Naive thymus-derived CD4-positive, alpha-beta T cell (primary cell): ENCODE data around the gene KRTAP5-7. TPM values are rescaled to one million over a fixed set of nuclear protein-coding genes. Genes with fewer than 3 reads are reported as not detected.

Experiments
- ATAC-seq: fragments of 150-1000 bp; cut with Tn5 transposase; 2 replicates; pipeline ENCODE4 v1.10.0; 2021; ENCODE audit warnings: mild to moderate bottlenecking, moderate library complexity
- CTCF ChIA-PET: fragments of 350-600 bp; sonication (Branson Sonifier 250); formaldehyde crosslinking; loops from one replicate; lab custom pipeline; 2021; ENCODE audit warnings: antibody characterized with exemption; lab: Charles Lee
- POLR2A ChIA-PET: fragments of 350-600 bp; sonication (Branson Sonifier 250); formaldehyde crosslinking; loops from one replicate; lab custom pipeline; 2021; ENCODE audit warnings: antibody characterized with exemption, inconsistent platforms; lab: Charles Lee
- DNase-seq, 9 donors: peaks; one replicate each; pipeline versions ENCODE4 v3.0.0 to v3.0.0-alpha.2; 2020 to 2022; ENCODE audit warnings: mixed read lengths in 1 of 9
- H3K27ac ChIP-seq: one replicate; pipeline ENCODE4 v1.7.0; 2013; ENCODE audit warnings: mild to moderate bottlenecking, low read depth, low read length, moderate library complexity
- H3K27me3 ChIP-seq, 2 donors: one replicate each; pipeline ENCODE4 v1.7.0; 2013; ENCODE audit warnings: low read length in 2 of 2, mild to moderate bottlenecking in 2 of 2, moderate library complexity in 2 of 2; ENCODE audit not compliant: control insufficient read depth in 2 of 2, insufficient read depth in 2 of 2
- H3K36me3 ChIP-seq, 3 experiments: 1 replicate in 2 of 3; 2 replicates in 1 of 3; pipeline ENCODE4 v1.7.0; 2013; ENCODE audit warnings: low read length in 3 of 3, mild to moderate bottlenecking in 3 of 3, moderate library complexity in 1 of 3; ENCODE audit not compliant: insufficient read depth in 3 of 3, control insufficient read depth in 2 of 3
- H3K4me1 ChIP-seq, 2 donors: one replicate each; pipeline ENCODE4 v1.7.0; 2013; ENCODE audit warnings: low read length in 2 of 2, mild to moderate bottlenecking in 2 of 2, moderate library complexity in 1 of 2; ENCODE audit not compliant: control insufficient read depth in 2 of 2, insufficient read depth in 2 of 2
- H3K4me3 ChIP-seq: 2 replicates; pipeline ENCODE4 v1.7.0; 2013; ENCODE audit warnings: mild to moderate bottlenecking, low read length
- H3K9me3 ChIP-seq, 3 experiments: 1 replicate in 2 of 3; 2 replicates in 1 of 3; pipeline ENCODE4 v1.7.0; 2013; ENCODE audit warnings: low read length in 3 of 3; ENCODE audit not compliant: control insufficient read depth in 2 of 3
- H3K27ac Mint-ChIP-seq, 9 donors: one replicate each; pipeline ENCODE4 v1.8.0; 2020 to 2022; ENCODE audit warnings: mixed read lengths in 9 of 9, mild to moderate bottlenecking in 8 of 9, moderate library complexity in 5 of 9, inconsistent platforms in 2 of 9
- H3K27me3 Mint-ChIP-seq, 5 donors: one replicate each; pipeline ENCODE4 v1.8.0; 2021 to 2022; ENCODE audit warnings: mixed read lengths in 5 of 5, mild to moderate bottlenecking in 1 of 5
- H3K36me3 Mint-ChIP-seq, 5 donors: one replicate each; pipeline ENCODE4 v1.8.0; 2020 to 2022; ENCODE audit warnings: mixed read lengths in 5 of 5, mild to moderate bottlenecking in 3 of 5, inconsistent platforms in 1 of 5
- H3K4me1 Mint-ChIP-seq, 7 donors: one replicate each; pipeline ENCODE4 v1.8.0; 2020 to 2022; ENCODE audit warnings: mixed read lengths in 7 of 7, mild to moderate bottlenecking in 3 of 7, inconsistent platforms in 1 of 7
- H3K4me3 Mint-ChIP-seq, 10 donors: one replicate each; pipeline ENCODE4 v1.8.0; 2020 to 2022; ENCODE audit warnings: mild to moderate bottlenecking in 10 of 10, mixed read lengths in 10 of 10, moderate library complexity in 6 of 10, inconsistent platforms in 2 of 10
- H3K9me3 Mint-ChIP-seq, 11 donors: one replicate each; pipeline ENCODE4 v1.8.0; 2020 to 2022; ENCODE audit warnings: mixed read lengths in 11 of 11, mild to moderate bottlenecking in 4 of 11, inconsistent platforms in 1 of 11, moderate library complexity in 1 of 11
- intact Hi-C, 2 donors: fragments of 100-400 bp; cut with micrococcal nuclease; formaldehyde crosslinking; loops; one replicate each; pipeline ENCODE4 v1.15.1; 2023
- polyA plus RNA-seq, 2 donors: library from polyadenylated mRNA; unstranded; fragments of 300-500 nt; fragmentation: Illumina TruSeq; gene quantifications; one replicate each; pipeline ENCODE4 v1.2.3, GENCODE V29; 2021
- total RNA-seq, 6 experiments: library from RNA in 5 of 6; stranded (reverse) in 5 of 6; gene quantifications; 1 replicate in 5 of 6; 2 replicates in 1 of 6; pipeline ENCODE4 v1.2.3 and lab custom pipeline; 2021 to 2026

KRTAP5-7 gene
- total and polyA plus RNA-seq, 7 experiments from 2014 or later: 0.21 to 0.37 TPM; not detected in 5

- POLR2A ChIA-PET: no interaction called here
- Histone ChIP-seq H3K4me3 (no peak overlapping the region), H3K27me3 (no peaks in the 10 kb centered on the region)
Observed at GRCh38 chr11:71555508-71555907, 28.4 kb downstream of the KRTAP5-7 start.

GRCh38 chr11:71556018-71556417 lies 29.0 kb downstream of the KRTAP5-7 start:
- ATAC-seq (no peak), DNase-seq (no peak)
- POLR2A ChIA-PET: no interaction called here
- no peak overlapping the region for H3K4me3 ChIP-seq
- H3K36me3 ChIP-seq: no peaks in the 10 kb centered on the region
- H3K27ac Mint-ChIP-seq: no peak overlapping the region
- H3K27ac ChIP-seq: no peak overlapping the region
- H3K4me1 Mint-ChIP-seq: no peaks in the 10 kb centered on the region
- H3K4me3 Mint-ChIP-seq: no peak overlapping the region
- no peaks in the 10 kb centered on the region for H3K9me3 ChIP-seq
- intact Hi-C loops: no loop called here
- CTCF ChIA-PET: no interaction called here
- H3K27me3 ChIP-seq: no peaks in the 10 kb centered on the region
- no peaks in the 10 kb centered on the region for H3K36me3 Mint-ChIP-seq
- H3K9me3 Mint-ChIP-seq: peaks cover 0 to 2% (median 0%) of the 10 kb centered on the region in 11 donors
- H3K4me1 ChIP-seq: no peaks in the 10 kb centered on the region
- H3K27me3 Mint-ChIP-seq: peaks cover 10 to 19% (median 18%) of the 10 kb centered on the region in 5 donors

More at GRCh38 chr11:71555508-71555907, 28.4 kb downstream of the KRTAP5-7 start:
- Histone ChIP-seq H3K4me1 (no peaks in the 10 kb centered on the region), H3K9me3 (no peaks in the 10 kb centered on the region), H3K27ac (no peak overlapping the region), H3K36me3 (no peaks in the 10 kb centered on the region)
- peaks cover 8 to 19% (median 15%) of the 10 kb centered on the region in 5 donors for H3K27me3 Mint-ChIP-seq
- H3K36me3 Mint-ChIP-seq: no peaks in the 10 kb centered on the region
- peaks cover 0 to 2% (median 0%) of the 10 kb centered on the region in 11 donors for H3K9me3 Mint-ChIP-seq
- H3K4me3 Mint-ChIP-seq: no peak overlapping the region
- H3K27ac Mint-ChIP-seq: no peak overlapping the region
- DNase-seq: no peak
- intact Hi-C loops: no loop called here
- no peaks in the 10 kb centered on the region for H3K4me1 Mint-ChIP-seq
- CTCF ChIA-PET: no interaction called here
- no peak for ATAC-seq

GRCh38 chr11:71557257-71557656 lies 30.2 kb downstream of the KRTAP5-7 start:
- peaks cover 17 to 27% (median 21%) of the 10 kb centered on the region in 5 donors for H3K27me3 Mint-ChIP-seq

GRCh38 chr11:71558996-71559395 lies 31.9 kb downstream of the KRTAP5-7 start:
- H3K4me3 ChIP-seq: no peak overlapping the region
- no peaks in the 10 kb centered on the region for H3K4me1 ChIP-seq
- H3K9me3 ChIP-seq: no peaks in the 10 kb centered on the region
- Mint-ChIP-seq H3K4me3 (no peak overlapping the region), H3K27ac (no peak overlapping the region), H3K27me3 (peaks cover 29 to 41% (median 33%) of the 10 kb centered on the region in 5 donors), H3K9me3 (peaks cover 0 to 7% (median 0%) of the 10 kb centered on the region in 11 donors), H3K36me3 (no peaks in the 10 kb centered on the region), H3K4me1 (peaks cover 0 to 2% (median 0%) of the 10 kb centered on the region in 7 donors)
- H3K27me3 ChIP-seq: no peaks in the 10 kb centered on the region
- no peaks in the 10 kb centered on the region for H3K36me3 ChIP-seq
- POLR2A ChIA-PET: no interaction called here
- H3K27ac ChIP-seq: no peak overlapping the region
- ATAC-seq: no peak
- no peak for DNase-seq
- intact Hi-C loops: no loop called here
- CTCF ChIA-PET: no interaction called here

More at GRCh38 chr11:71557257-71557656, 30.2 kb downstream of the KRTAP5-7 start:
- ChIA-PET CTCF (no interaction called here), POLR2A (no interaction called here)
- Mint-ChIP-seq H3K9me3 (peaks cover 0 to 7% (median 0%) of the 10 kb centered on the region in 11 donors), H3K4me3 (no peak overlapping the region), H3K4me1 (no peaks in the 10 kb centered on the region), H3K36me3 (no peaks in the 10 kb centered on the region), H3K27ac (no peak overlapping the region)
- no peaks in the 10 kb centered on the region for H3K36me3 ChIP-seq
- no peak for ATAC-seq
- H3K27ac ChIP-seq: no peak overlapping the region
- H3K9me3 ChIP-seq: no peaks in the 10 kb centered on the region
- no peaks in the 10 kb centered on the region for H3K27me3 ChIP-seq
- no peak overlapping the region for H3K4me3 ChIP-seq
- intact Hi-C loops: no loop called here
- no peaks in the 10 kb centered on the region for H3K4me1 ChIP-seq
- no peak for DNase-seq

GRCh38 chr11:71562120-71562519 lies 35.1 kb downstream of the KRTAP5-7 start:
- Mint-ChIP-seq H3K27ac (no peak overlapping the region), H3K36me3 (no peaks in the 10 kb centered on the region), H3K9me3 (peaks cover 0 to 7% (median 0%) of the 10 kb centered on the region in 11 donors), H3K27me3 (peaks cover 40 to 53% (median 46%) of the 10 kb centered on the region in 5 donors), H3K4me3 (no peak overlapping the region), H3K4me1 (peaks cover 0 to 2% (median 0%) of the 10 kb centered on the region in 7 donors)
- ChIA-PET POLR2A (no interaction called here), CTCF (no interaction called here)
- DNase-seq: no peak
- Histone ChIP-seq H3K27me3 (no peaks in the 10 kb centered on the region), H3K27ac (no peak overlapping the region), H3K36me3 (no peaks in the 10 kb centered on the region), H3K9me3 (no peaks in the 10 kb centered on the region), H3K4me3 (no peak overlapping the region), H3K4me1 (no peaks in the 10 kb centered on the region)
- no peak for ATAC-seq
- intact Hi-C loops: no loop called here

GRCh38 chr11:71563406-71563805 lies 36.3 kb downstream of the KRTAP5-7 start:
- Histone ChIP-seq H3K27me3 (no peaks in the 10 kb centered on the region), H3K4me1 (no peaks in the 10 kb centered on the region), H3K9me3 (no peaks in the 10 kb centered on the region), H3K27ac (no peak overlapping the region), H3K36me3 (no peaks in the 10 kb centered on the region), H3K4me3 (no peak overlapping the region)
- Mint-ChIP-seq H3K27me3 (peaks cover 33 to 52% (median 44%) of the 10 kb centered on the region in 5 donors), H3K9me3 (peaks cover 0 to 7% (median 0%) of the 10 kb centered on the region in 11 donors), H3K36me3 (no peaks in the 10 kb centered on the region), H3K27ac (no peak overlapping the region), H3K4me1 (peaks cover 0 to 4% (median 0%) of the 10 kb centered on the region in 7 donors), H3K4me3 (no peak overlapping the region)
- no peak for DNase-seq
- intact Hi-C loops: no loop called here
- ATAC-seq: peak; percentile 32
- ChIA-PET POLR2A (interaction anchor here (0.6 kb wide), 1 partner anchor 13 kb away, joined by 3 read pairs; no protein-coding TSS in a partner anchor), CTCF (no interaction called here)

- no peaks in the 10 kb centered on the region for H3K36me3 ChIP-seq
- H3K4me1 ChIP-seq: no peaks in the 10 kb centered on the region
- H3K4me3 Mint-ChIP-seq: no peak overlapping the region
- H3K27me3 Mint-ChIP-seq: peaks cover 31 to 47% (median 44%) of the 10 kb centered on the region in 5 donors
- peaks cover 0 to 4% (median 0%) of the 10 kb centered on the region in 7 donors for H3K4me1 Mint-ChIP-seq
- H3K27ac Mint-ChIP-seq: no peak overlapping the region
- no peaks in the 10 kb centered on the region for H3K36me3 Mint-ChIP-seq
- CTCF ChIA-PET: no interaction called here
- no peaks in the 10 kb centered on the region for H3K27me3 ChIP-seq
- no peak for ATAC-seq
- H3K4me3 ChIP-seq: no peak overlapping the region
- no peak overlapping the region for H3K27ac ChIP-seq
- no peaks in the 10 kb centered on the region for H3K9me3 ChIP-seq
- no peak for DNase-seq
- intact Hi-C loops: no loop called here
- POLR2A ChIA-PET: interaction anchor here (0.6 kb wide), 1 partner anchor 207 kb away, joined by 3 read pairs; no protein-coding TSS in a partner anchor
- H3K9me3 Mint-ChIP-seq: peaks cover 0 to 7% (median 0%) of the 10 kb centered on the region in 11 donors
Observed at GRCh38 chr11:71564430-71564829, 37.4 kb downstream of the KRTAP5-7 start.
